ENCODE measurements around the gene G0S2.

Gene G0S2

DNA sequence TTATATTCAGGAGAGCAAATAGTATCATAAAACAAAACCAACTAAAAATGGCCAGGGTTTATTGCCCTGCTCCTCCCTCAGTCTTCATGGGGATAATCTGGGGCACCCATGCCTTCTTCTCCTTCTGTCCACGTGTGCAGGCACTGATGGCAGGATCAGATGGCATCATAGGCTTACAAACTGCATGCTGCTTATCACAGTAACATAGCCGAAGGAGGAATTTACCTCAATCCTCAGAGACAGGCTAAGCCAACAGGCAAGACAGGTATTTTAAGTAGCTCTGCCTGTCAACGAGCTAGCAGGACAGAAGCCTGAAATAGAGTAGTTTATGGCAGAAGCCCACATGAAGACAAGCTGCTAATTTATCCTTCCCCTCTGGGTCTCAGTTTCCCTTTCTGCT lies 32.4 kb upstream of the G0S2 start:
- no peaks in the 10 kb centered on the region for H3K9me2 ChIP-seq (ENCODE audit: low read depth, low read length)
- H3K36me3 ChIP-seq (ENCODE audit: insufficient read depth, low read length): no peaks in the 10 kb centered on the region
- no peak overlapping the region for H2AFZ ChIP-seq (ENCODE audit: low read length)
- H3K4me3 ChIP-seq (ENCODE audit: low read depth, low read length, poor library complexity, severe bottlenecking): no peak overlapping the region
- H3K4me1 ChIP-seq (ENCODE audit: insufficient read depth, low read length, severe bottlenecking): no peaks in the 10 kb centered on the region
- no peak overlapping the region for H3K9ac ChIP-seq (ENCODE audit: low read length)
- no peak overlapping the region for H3K4me2 ChIP-seq (ENCODE audit: low read length)
- H3K27ac ChIP-seq (ENCODE audit: low read depth, low read length, poor library complexity, severe bottlenecking): no peak overlapping the region
- H3K27me3 ChIP-seq (ENCODE audit: insufficient read depth, low read length): no peaks in the 10 kb centered on the region
- H3K9me3 ChIP-seq (ENCODE audit: low read length): no peaks in the 10 kb centered on the region
- no peaks in the 10 kb centered on the region for H3K79me2 ChIP-seq (ENCODE audit: insufficient read depth, low read length)
- H3F3A ChIP-seq (ENCODE audit: insufficient read depth, low read length): no peaks in the 10 kb centered on the region
- no peaks in the 10 kb centered on the region for H4K20me1 ChIP-seq (ENCODE audit: insufficient read depth, low read length)
- TF ChIP-seq, protein P1, sequence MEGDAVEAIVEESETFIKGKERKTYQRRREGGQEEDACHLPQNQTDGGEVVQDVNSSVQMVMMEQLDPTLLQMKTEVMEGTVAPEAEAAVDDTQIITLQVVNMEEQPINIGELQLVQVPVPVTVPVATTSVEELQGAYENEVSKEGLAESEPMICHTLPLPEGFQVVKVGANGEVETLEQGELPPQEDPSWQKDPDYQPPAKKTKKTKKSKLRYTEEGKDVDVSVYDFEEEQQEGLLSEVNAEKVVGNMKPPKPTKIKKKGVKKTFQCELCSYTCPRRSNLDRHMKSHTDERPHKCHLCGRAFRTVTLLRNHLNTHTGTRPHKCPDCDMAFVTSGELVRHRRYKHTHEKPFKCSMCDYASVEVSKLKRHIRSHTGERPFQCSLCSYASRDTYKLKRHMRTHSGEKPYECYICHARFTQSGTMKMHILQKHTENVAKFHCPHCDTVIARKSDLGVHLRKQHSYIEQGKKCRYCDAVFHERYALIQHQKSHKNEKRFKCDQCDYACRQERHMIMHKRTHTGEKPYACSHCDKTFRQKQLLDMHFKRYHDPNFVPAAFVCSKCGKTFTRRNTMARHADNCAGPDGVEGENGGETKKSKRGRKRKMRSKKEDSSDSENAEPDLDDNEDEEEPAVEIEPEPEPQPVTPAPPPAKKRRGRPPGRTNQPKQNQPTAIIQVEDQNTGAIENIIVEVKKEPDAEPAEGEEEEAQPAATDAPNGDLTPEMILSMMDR (IDR thresholded peaks at IDR 0.05; ENCODE audit: low read length): no peak
- TF ChIP-seq EZH2 (IDR thresholded peaks at IDR 0.05; ENCODE audit: borderline replicate concordance, low read length): no peak

DNA sequence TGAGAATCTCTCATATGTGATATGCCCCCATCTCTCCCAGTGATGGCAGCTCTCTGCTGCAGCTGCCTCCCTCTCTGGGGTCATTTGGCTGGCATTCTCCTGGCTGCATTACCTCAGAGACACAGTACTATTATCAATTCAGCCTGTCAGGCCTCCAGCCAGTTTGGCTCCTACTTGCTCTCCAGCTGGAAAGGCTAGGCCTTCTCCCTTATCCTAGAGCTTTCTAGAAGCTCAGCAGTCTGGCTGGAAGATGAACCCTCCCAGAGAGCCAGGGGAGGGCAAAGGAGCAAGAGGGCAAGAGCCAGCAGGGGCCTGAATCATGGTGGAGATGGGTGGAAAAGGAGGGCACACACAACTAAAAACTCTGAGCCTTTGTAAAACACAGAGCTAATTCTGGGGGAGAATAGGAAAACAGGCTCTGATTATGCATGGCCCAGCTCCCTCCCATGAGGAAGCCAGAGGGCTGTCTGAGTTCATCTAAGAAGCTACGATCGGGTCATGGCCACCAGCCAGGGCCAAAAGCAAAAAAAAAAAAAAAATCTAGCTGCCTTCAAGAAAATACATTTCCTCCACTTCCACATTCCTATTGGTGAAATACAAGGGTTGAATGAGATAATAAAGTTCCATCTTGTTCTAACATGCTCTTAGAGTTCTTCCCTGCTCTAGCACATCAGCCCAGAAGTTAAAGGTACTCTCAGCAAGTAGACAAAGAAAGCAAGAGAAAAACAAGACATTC lies 31.8 kb upstream of the G0S2 start:
- TF ChIP-seq, protein P1 (IDR thresholded peaks at IDR 0.05; ENCODE audit: low read length): no peak
- no peak for TF ChIP-seq EZH2 (IDR thresholded peaks at IDR 0.05; ENCODE audit: borderline replicate concordance, low read length)
- Histone ChIP-seq H3K79me2 (ENCODE audit: insufficient read depth, low read length) (no peaks in the 10 kb centered on the region), H3K4me2 (ENCODE audit: low read length) (no peak overlapping the region), H3K9me3 (ENCODE audit: low read length) (no peaks in the 10 kb centered on the region), H3F3A (ENCODE audit: insufficient read depth, low read length) (no peaks in the 10 kb centered on the region), H2AFZ (ENCODE audit: low read length) (no peak overlapping the region), H3K27ac (ENCODE audit: low read depth, low read length, poor library complexity, severe bottlenecking) (no peak overlapping the region), H4K20me1 (ENCODE audit: insufficient read depth, low read length) (no peaks in the 10 kb centered on the region), H3K36me3 (ENCODE audit: insufficient read depth, low read length) (no peaks in the 10 kb centered on the region), H3K9me2 (ENCODE audit: low read depth, low read length) (no peaks in the 10 kb centered on the region), H3K27me3 (ENCODE audit: insufficient read depth, low read length) (no peaks in the 10 kb centered on the region), H3K4me3 (ENCODE audit: low read depth, low read length, poor library complexity, severe bottlenecking) (no peak overlapping the region), H3K4me1 (ENCODE audit: insufficient read depth, low read length, severe bottlenecking) (no peaks in the 10 kb centered on the region), H3K9ac (ENCODE audit: low read length) (no peak overlapping the region)

DNA sequence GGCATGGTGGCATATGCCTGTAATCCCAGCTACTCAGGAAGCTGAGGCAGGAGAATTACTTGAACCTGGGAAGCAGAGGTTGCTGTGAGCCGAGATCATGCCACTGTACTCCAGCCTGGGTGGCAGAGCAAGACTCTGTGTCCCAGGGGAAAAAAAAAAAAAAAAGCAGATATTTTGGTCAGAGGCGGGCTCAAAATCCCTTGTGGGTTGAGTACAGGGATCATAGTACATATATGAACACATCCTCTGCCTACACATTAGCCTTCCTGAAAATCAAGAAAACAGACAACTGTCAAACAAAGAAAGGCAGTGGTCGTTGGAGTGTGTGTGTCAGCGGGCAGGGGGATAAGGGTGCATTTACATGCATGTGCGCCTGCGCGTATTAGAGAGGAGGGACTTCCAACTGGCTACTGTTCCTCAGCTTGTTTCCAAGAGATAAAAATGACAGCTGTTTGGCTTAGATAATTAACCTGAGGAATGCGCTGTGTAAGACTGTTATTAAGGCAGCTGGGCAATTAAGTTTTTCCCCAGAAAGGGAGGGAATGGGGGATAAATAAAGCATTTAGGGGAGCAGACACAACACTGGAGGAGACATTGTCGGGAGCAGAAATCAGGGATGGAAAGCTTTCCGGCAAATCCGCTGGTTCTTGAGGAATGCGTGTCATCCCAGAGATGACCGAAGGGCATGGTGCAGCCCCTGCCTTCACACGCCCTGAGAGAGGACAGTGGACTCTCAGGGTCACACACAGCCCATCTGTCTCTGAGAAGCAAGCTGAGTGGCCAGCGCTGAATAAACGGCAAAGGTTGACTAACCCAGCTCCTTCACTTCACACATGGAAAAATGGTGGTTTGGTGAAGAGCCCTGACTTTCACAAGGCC lies 29.4 kb upstream of the G0S2 start:
- Histone ChIP-seq H3K4me3 (ENCODE audit: low read depth, low read length, poor library complexity, severe bottlenecking) (no peak overlapping the region), H3K36me3 (ENCODE audit: insufficient read depth, low read length) (no peaks in the 10 kb centered on the region), H3K27me3 (ENCODE audit: insufficient read depth, low read length) (no peaks in the 10 kb centered on the region), H3K9ac (ENCODE audit: low read length) (no peak overlapping the region), H2AFZ (ENCODE audit: low read length) (no peak overlapping the region), H3K79me2 (ENCODE audit: insufficient read depth, low read length) (no peaks in the 10 kb centered on the region), H3K27ac (ENCODE audit: low read depth, low read length, poor library complexity, severe bottlenecking) (no peak overlapping the region), H3K9me2 (ENCODE audit: low read depth, low read length) (no peaks in the 10 kb centered on the region), H3K4me2 (ENCODE audit: low read length) (no peak overlapping the region), H4K20me1 (ENCODE audit: insufficient read depth, low read length) (no peaks in the 10 kb centered on the region), H3K9me3 (ENCODE audit: low read length) (no peaks in the 10 kb centered on the region), H3K4me1 (ENCODE audit: insufficient read depth, low read length, severe bottlenecking) (no peaks in the 10 kb centered on the region), H3F3A (ENCODE audit: insufficient read depth, low read length) (no peaks in the 10 kb centered on the region)
- no peak for TF ChIP-seq EZH2 (IDR thresholded peaks at IDR 0.05; ENCODE audit: borderline replicate concordance, low read length)
- TF ChIP-seq, protein P1 (IDR thresholded peaks at IDR 0.05; ENCODE audit: low read length): no peak

All from OCI-LY1 (cell line).